HS-5 (cell line): ENCODE measurements around the gene ACTG1.
A peak's percentile ranks its signal among the peaks of the same experiment; 100 is the strongest.

Experiments
- DNase-seq: peaks from one replicate; pipeline ENCODE4 v3.0.0-alpha.2; 2012; ENCODE audit warnings: low read depth

The ACTG1 gene

GRCh38 chr17:81512562-81513371 lies at the start of gene ACTG1:
TSS of gene ACTG1 (minus strand) at chr17:81512799. CDS start at chr17:81512354, 445 bp downstream.
- DNase-seq = peak; percentile 68

- no peak for DNase-seq
Observed at GRCh38 chr17:81561494-81561885, 48.9 kb upstream of the ACTG1 start.

- no peak for DNase-seq
Observed at GRCh38 chr17:81558941-81559806, 46.6 kb upstream of the ACTG1 start.

GRCh38 chr17:81558115-81558468 lies 45.5 kb upstream of the ACTG1 start:
- no peak for DNase-seq

GRCh38 chr17:81557276-81558114 lies 44.9 kb upstream of the ACTG1 start:
- DNase-seq = no peak

GRCh38 chr17:81556863-81557262 lies 44.3 kb upstream of the ACTG1 start:
- no peak for DNase-seq

GRCh38 chr17:81556175-81556691 lies 43.6 kb upstream of the ACTG1 start:
- no peak for DNase-seq

GRCh38 chr17:81553616-81554181 lies 41.1 kb upstream of the ACTG1 start:
- DNase-seq = peak; percentile 97

- peak; percentile 54 for DNase-seq
Observed at GRCh38 chr17:81553018-81553615, 40.5 kb upstream of the ACTG1 start.

GRCh38 chr17:81552244-81553017 lies 39.8 kb upstream of the ACTG1 start, which contains the start of gene FAAP100:
TSS of gene FAAP100 (minus strand) at chr17:81552353. CDS start at chr17:81552330, 23 bp downstream.
- DNase-seq = peak; percentile 33

- DNase-seq = no peak
Observed at GRCh38 chr17:81551458-81552243, 39.1 kb upstream of the ACTG1 start.

GRCh38 chr17:81550830-81551457 lies 38.3 kb upstream of the ACTG1 start:
- DNase-seq = no peak

- no peak for DNase-seq
Observed at GRCh38 chr17:81550285-81550684, 37.7 kb upstream of the ACTG1 start.

- DNase-seq = no peak
Observed at GRCh38 chr17:81549826-81550225, 37.2 kb upstream of the ACTG1 start.

GRCh38 chr17:81549031-81549557 lies 36.5 kb upstream of the ACTG1 start:
- DNase-seq = no peak

- DNase-seq = no peak
Observed at GRCh38 chr17:81547614-81547982, 35.0 kb upstream of the ACTG1 start.

GRCh38 chr17:81546906-81547613 lies 34.5 kb upstream of the ACTG1 start:
- no peak for DNase-seq
